ENCODE results near the gene TBCK. TPM values are rescaled to one million over a fixed set of nuclear protein-coding genes. Genes with fewer than 3 reads are reported as not detected.

The TBCK gene
- total RNA-seq, 1 experiment from 2014 or later, result 28.6 TPM

GRCh38 chr4:106058921-106059320, 257.1 kb downstream of the TBCK start:
- H3K4me3 Mint-ChIP-seq, result no peak overlapping the region
- no peak for ATAC-seq
- POLR2A ChIA-PET, result no interaction called here
- CTCF ChIA-PET, result no interaction called here
- DNase-seq (ENCODE audit: low spot score), result no peak
- no peaks in the 10 kb centered on the region for H3K27me3 Mint-ChIP-seq (ENCODE audit: low read depth)
- no peaks in the 10 kb centered on the region for H3K36me3 Mint-ChIP-seq
- H3K4me1 Mint-ChIP-seq, result peaks cover 34% of the 10 kb centered on the region
- no peaks in the 10 kb centered on the region for H3K9me3 Mint-ChIP-seq
- H3K27ac Mint-ChIP-seq, result no peak overlapping the region
- TF ChIP-seq, protein P1, sequence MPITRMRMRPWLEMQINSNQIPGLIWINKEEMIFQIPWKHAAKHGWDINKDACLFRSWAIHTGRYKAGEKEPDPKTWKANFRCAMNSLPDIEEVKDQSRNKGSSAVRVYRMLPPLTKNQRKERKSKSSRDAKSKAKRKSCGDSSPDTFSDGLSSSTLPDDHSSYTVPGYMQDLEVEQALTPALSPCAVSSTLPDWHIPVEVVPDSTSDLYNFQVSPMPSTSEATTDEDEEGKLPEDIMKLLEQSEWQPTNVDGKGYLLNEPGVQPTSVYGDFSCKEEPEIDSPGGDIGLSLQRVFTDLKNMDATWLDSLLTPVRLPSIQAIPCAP (CRISPR knock-in tag; IDR thresholded peaks at IDR 0.05), result no peak
- TF ChIP-seq, protein P2, sequence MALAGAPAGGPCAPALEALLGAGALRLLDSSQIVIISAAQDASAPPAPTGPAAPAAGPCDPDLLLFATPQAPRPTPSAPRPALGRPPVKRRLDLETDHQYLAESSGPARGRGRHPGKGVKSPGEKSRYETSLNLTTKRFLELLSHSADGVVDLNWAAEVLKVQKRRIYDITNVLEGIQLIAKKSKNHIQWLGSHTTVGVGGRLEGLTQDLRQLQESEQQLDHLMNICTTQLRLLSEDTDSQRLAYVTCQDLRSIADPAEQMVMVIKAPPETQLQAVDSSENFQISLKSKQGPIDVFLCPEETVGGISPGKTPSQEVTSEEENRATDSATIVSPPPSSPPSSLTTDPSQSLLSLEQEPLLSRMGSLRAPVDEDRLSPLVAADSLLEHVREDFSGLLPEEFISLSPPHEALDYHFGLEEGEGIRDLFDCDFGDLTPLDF (CRISPR knock-in tag; IDR thresholded peaks at IDR 0.05), result no peak
- TF ChIP-seq, protein P3, sequence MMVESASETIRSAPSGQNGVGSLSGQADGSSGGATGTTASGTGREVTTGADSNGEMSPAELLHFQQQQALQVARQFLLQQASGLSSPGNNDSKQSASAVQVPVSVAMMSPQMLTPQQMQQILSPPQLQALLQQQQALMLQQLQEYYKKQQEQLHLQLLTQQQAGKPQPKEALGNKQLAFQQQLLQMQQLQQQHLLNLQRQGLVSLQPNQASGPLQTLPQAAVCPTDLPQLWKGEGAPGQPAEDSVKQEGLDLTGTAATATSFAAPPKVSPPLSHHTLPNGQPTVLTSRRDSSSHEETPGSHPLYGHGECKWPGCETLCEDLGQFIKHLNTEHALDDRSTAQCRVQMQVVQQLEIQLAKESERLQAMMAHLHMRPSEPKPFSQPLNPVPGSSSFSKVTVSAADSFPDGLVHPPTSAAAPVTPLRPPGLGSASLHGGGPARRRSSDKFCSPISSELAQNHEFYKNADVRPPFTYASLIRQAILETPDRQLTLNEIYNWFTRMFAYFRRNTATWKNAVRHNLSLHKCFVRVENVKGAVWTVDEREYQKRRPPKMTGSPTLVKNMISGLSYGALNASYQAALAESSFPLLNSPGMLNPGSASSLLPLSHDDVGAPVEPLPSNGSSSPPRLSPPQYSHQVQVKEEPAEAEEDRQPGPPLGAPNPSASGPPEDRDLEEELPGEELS (CRISPR knock-in tag; IDR thresholded peaks at IDR 0.05), result no peak
- TF ChIP-seq PRRX2 (CRISPR knock-in tag; IDR thresholded peaks at IDR 0.05) (no peak), MXD4 (CRISPR knock-in tag; IDR thresholded peaks at IDR 0.05; ENCODE audit: borderline replicate concordance) (no peak), ZBTB43 (CRISPR knock-in tag; IDR thresholded peaks at IDR 0.05) (no peak), TCF7 (CRISPR knock-in tag; IDR thresholded peaks at IDR 0.05; ENCODE audit: low read depth) (no peak), TEAD4 (CRISPR knock-in tag; IDR thresholded peaks at IDR 0.05) (no peak), GRHL2 (CRISPR knock-in tag; IDR thresholded peaks at IDR 0.05; ENCODE audit: insufficient replicate concordance, severe bottlenecking) (no peak), ZNF671 (CRISPR knock-in tag; IDR thresholded peaks at IDR 0.05) (no peak), OVOL2 (CRISPR knock-in tag; IDR thresholded peaks at IDR 0.05; ENCODE audit: borderline replicate concordance) (no peak), ERG (CRISPR knock-in tag; IDR thresholded peaks at IDR 0.05) (no peak), SP1 (CRISPR knock-in tag; conservative IDR thresholded peaks at IDR 0.05) (no peak), ZNF263 (CRISPR knock-in tag; IDR thresholded peaks at IDR 0.05; ENCODE audit: low read depth) (no peak)
- TF ChIP-seq, protein P4, sequence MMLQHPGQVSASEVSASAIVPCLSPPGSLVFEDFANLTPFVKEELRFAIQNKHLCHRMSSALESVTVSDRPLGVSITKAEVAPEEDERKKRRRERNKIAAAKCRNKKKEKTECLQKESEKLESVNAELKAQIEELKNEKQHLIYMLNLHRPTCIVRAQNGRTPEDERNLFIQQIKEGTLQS (CRISPR knock-in tag; conservative IDR thresholded peaks at IDR 0.05), result no peak
- TF ChIP-seq, protein P5, sequence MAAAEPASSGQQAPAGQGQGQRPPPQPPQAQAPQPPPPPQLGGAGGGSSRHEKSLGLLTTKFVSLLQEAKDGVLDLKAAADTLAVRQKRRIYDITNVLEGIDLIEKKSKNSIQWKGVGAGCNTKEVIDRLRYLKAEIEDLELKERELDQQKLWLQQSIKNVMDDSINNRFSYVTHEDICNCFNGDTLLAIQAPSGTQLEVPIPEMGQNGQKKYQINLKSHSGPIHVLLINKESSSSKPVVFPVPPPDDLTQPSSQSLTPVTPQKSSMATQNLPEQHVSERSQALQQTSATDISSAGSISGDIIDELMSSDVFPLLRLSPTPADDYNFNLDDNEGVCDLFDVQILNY (CRISPR knock-in tag; IDR thresholded peaks at IDR 0.05), result no peak
- TF ChIP-seq, protein P6, sequence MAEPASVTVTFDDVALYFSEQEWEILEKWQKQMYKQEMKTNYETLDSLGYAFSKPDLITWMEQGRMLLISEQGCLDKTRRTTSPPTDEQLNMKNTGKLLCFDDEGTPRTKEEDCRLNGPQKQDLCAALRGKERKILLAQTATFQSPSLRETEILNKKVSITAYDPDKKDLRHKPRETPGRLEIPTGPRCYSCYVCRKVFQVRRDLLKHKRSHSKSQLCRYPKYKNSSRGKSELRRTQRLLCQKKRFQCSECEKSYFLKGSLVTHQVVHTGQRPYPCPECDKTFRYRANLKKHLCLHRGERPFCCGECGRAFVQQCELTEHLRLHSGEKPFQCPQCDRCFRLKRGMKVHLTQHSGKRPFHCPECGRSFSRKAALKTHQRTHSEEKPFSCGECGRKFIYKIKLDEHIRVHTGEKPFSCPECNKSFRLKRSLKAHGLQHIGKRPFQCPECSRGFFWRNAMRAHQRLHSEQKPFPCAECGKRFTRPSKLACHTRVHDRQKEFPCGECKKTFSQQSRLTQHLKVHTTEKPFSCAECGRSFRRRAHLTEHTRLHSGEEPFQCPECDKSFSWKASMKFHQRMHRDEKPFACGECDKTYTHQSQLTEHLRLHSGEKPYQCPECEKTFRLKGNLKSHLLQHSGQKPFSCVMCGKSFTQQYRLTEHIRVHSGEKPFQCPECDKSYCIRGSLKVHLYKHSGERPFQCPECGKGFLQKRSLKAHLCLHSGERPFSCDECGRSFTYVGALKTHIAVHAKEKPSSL (CRISPR knock-in tag; conservative IDR thresholded peaks at IDR 0.05), result no peak
- TF ChIP-seq, protein P7, sequence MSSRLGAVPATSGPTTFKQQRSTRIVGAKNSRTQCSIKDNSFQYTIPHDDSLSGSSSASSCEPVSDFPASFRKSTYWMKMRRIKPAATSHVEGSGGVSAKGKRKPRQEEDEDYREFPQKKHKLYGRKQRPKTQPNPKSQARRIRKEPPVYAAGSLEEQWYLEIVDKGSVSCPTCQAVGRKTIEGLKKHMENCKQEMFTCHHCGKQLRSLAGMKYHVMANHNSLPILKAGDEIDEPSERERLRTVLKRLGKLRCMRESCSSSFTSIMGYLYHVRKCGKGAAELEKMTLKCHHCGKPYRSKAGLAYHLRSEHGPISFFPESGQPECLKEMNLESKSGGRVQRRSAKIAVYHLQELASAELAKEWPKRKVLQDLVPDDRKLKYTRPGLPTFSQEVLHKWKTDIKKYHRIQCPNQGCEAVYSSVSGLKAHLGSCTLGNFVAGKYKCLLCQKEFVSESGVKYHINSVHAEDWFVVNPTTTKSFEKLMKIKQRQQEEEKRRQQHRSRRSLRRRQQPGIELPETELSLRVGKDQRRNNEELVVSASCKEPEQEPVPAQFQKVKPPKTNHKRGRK (CRISPR knock-in tag; IDR thresholded peaks at IDR 0.05; ENCODE audit: borderline replicate concordance), result no peak

Measured in WTC11 (cell line).